Mesenchymal stem cell (in vitro differentiated cells and primary cell): Measurements from ENCODE around the gene CRHR1.

ENCODE experiments used
- DNase-seq: peaks from one replicate; pipeline ENCODE4 v3.0.0-alpha.2; 2013
- H2AFZ ChIP-seq: one replicate; pipeline ENCODE4 v1.6.1; 2013; ENCODE audit warnings: low read depth, mild to moderate bottlenecking, control low read depth, inconsistent platforms, low read length, moderate library complexity
- H2AK5ac ChIP-seq: 2 replicates; pipeline ENCODE4 v1.6.1; 2013; ENCODE audit warnings: low read length, moderate library complexity, mild to moderate bottlenecking, inconsistent platforms; ENCODE audit not compliant: severe bottlenecking
- H2BK120ac ChIP-seq: one replicate; pipeline ENCODE4 v1.6.1; 2013; ENCODE audit warnings: low read depth, mild to moderate bottlenecking, inconsistent platforms, low read length, moderate library complexity
- H2BK12ac ChIP-seq, 2 experiments: one replicate each; pipeline ENCODE4 v1.6.1; 2013; ENCODE audit warnings: inconsistent platforms in 2 of 2, low read length in 2 of 2, mild to moderate bottlenecking in 2 of 2, moderate library complexity in 2 of 2, control low read depth in 1 of 2
- H2BK15ac ChIP-seq: one replicate; pipeline ENCODE4 v1.6.1; 2013; ENCODE audit warnings: mild to moderate bottlenecking, low read depth, inconsistent platforms; ENCODE audit not compliant: poor library complexity, severe bottlenecking
- H2BK5ac ChIP-seq: 2 replicates; pipeline ENCODE4 v1.6.1; 2013; ENCODE audit warnings: low read depth, mild to moderate bottlenecking, low read length, control low read depth, inconsistent platforms; ENCODE audit not compliant: poor library complexity, severe bottlenecking
- H3K14ac ChIP-seq, 2 experiments: one replicate each; pipeline ENCODE4 v1.6.1; 2013; ENCODE audit warnings: inconsistent platforms in 2 of 2, low read length in 2 of 2, control low read depth in 1 of 2, mild to moderate bottlenecking in 1 of 2, moderate library complexity in 1 of 2
- H3K18ac ChIP-seq, 2 experiments: one replicate each; pipeline ENCODE4 v1.6.1; 2013; ENCODE audit warnings: inconsistent platforms in 2 of 2, low read length in 2 of 2, control low read depth in 1 of 2, low read depth in 1 of 2, mild to moderate bottlenecking in 1 of 2
- H3K23ac ChIP-seq, 2 experiments: one replicate each; pipeline ENCODE4 v1.6.1; 2013; ENCODE audit warnings: inconsistent platforms in 2 of 2, low read length in 2 of 2, mild to moderate bottlenecking in 2 of 2, moderate library complexity in 2 of 2, control low read depth in 1 of 2
- H3K27ac ChIP-seq: 2 replicates; pipeline ENCODE4 v1.5.1; 2013; ENCODE audit warnings: mild to moderate bottlenecking, moderate library complexity, low read length, control low read depth, inconsistent platforms; ENCODE audit not compliant: poor library complexity, severe bottlenecking
- H3K27me3 ChIP-seq, 2 experiments: 2 replicates each; pipeline versions ENCODE4 v1.6.1 to v1.7.0; 2013; ENCODE audit warnings: low read length in 2 of 2, mild to moderate bottlenecking in 2 of 2, moderate library complexity in 2 of 2, control low read depth in 1 of 2, inconsistent platforms in 1 of 2; ENCODE audit not compliant: control insufficient read depth in 1 of 2, insufficient read depth in 1 of 2
- H3K36me3 ChIP-seq, 2 experiments: 2 replicates each; pipeline versions ENCODE4 v1.6.1 to v1.7.0; 2013; ENCODE audit warnings: low read length in 2 of 2, control low read depth in 1 of 2, inconsistent platforms in 1 of 2, low read depth in 1 of 2, mild to moderate bottlenecking in 1 of 2; ENCODE audit not compliant: insufficient read depth in 2 of 2, control insufficient read depth in 1 of 2
- H3K4ac ChIP-seq, 2 experiments: one replicate each; pipeline ENCODE4 v1.6.1; 2013; ENCODE audit warnings: inconsistent platforms in 2 of 2, low read length in 2 of 2, mild to moderate bottlenecking in 2 of 2, moderate library complexity in 2 of 2, control low read depth in 1 of 2, low read depth in 1 of 2
- H3K4me1 ChIP-seq: 2 replicates; pipeline ENCODE4 v1.6.1; 2013; ENCODE audit warnings: low read depth, low read length, control low read depth; ENCODE audit not compliant: control insufficient read depth, insufficient read depth
- H3K4me2 ChIP-seq: 2 replicates; pipeline ENCODE4 v1.6.1; 2013; ENCODE audit warnings: low read length, mild to moderate bottlenecking, inconsistent platforms; ENCODE audit not compliant: poor library complexity, severe bottlenecking
- H3K4me3 ChIP-seq, 2 experiments: 2 replicates each; pipeline versions ENCODE4 v1.5.1 to v1.7.0; 2013; ENCODE audit warnings: low read length in 2 of 2, mild to moderate bottlenecking in 2 of 2, control low read depth in 1 of 2, low read depth in 1 of 2; ENCODE audit not compliant: insufficient read depth in 1 of 2
- H3K79me1 ChIP-seq: replicated peaks from 2 replicates; pipeline ENCODE4 v1.6.1; 2013; ENCODE audit warnings: mild to moderate bottlenecking, control low read depth, low read length, inconsistent platforms; ENCODE audit not compliant: poor library complexity, severe bottlenecking
- H3K9ac ChIP-seq: 2 replicates; pipeline ENCODE4 v1.7.0; 2013; ENCODE audit warnings: mild to moderate bottlenecking, low read length, moderate library complexity
- H3K9me3 ChIP-seq: 2 replicates; pipeline ENCODE4 v1.7.0; 2013; ENCODE audit warnings: mild to moderate bottlenecking, low read length; ENCODE audit not compliant: control insufficient read depth
- H4K8ac ChIP-seq: one replicate; pipeline ENCODE4 v1.6.1; 2013; ENCODE audit warnings: inconsistent platforms, mild to moderate bottlenecking, low read length, moderate library complexity
- H4K91ac ChIP-seq: one replicate; pipeline ENCODE4 v1.6.1; 2013; ENCODE audit warnings: mild to moderate bottlenecking, low read length, inconsistent platforms
- WGBS: methylation state at CpG from one replicate; pipeline ENCODE4 v1.1.7; 2013; ENCODE audit warnings: mixed read lengths; 5-methylcytosine and 5-hydroxymethylcytosine counted together

CRHR1 gene

GRCh38 chr17:45815752-45816151 lies 31.6 kb downstream of the CRHR1 start:
- 73% methylated on average over 6 of the region's 6 CpGs for WGBS
- Histone ChIP-seq H3K9me3 (peaks cover 4% of the 10 kb centered on the region), H4K91ac (no peak overlapping the region)

DNA sequence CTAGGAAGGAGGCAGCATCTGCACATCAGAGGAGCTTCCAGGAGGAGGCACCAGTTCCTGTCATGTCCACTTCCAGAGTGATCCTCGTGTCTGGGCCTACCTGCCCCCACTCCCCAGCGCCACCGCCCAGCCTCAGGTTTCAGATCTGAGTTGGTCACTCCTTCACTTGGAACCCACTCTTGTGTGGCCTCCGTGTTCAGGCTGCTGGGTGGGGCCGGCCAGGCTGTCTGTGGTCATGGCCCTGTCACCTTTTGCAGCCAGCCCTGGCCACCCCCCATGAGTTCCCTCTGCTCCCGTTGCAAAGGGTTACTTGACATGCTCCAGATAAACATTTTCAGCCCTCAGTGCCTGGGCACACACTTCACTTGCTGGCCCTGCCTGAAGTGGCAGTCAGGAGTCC lies 33.9 kb downstream of the CRHR1 start:
- no peak overlapping the region for H3K4me2 ChIP-seq
- no peak overlapping the region for H4K91ac ChIP-seq
- no peak overlapping the region for H2BK12ac ChIP-seq
- H3K27me3 ChIP-seq, result peaks cover 44 to 52% of the 10 kb centered on the region in 2 experiments
- H3K9ac ChIP-seq, result no peak overlapping the region
- H2BK5ac ChIP-seq, result no peak overlapping the region
- no peak overlapping the region for H3K23ac ChIP-seq
- no peaks in the 10 kb centered on the region for H3K9me3 ChIP-seq
- no peak for DNase-seq
- H3K14ac ChIP-seq, result no peak overlapping the region
- H3K18ac ChIP-seq, result no peak overlapping the region
- no peaks in the 10 kb centered on the region for H3K79me1 ChIP-seq
- no peak overlapping the region for H3K27ac ChIP-seq
- WGBS, result 64% methylated on average over 6 of the region's 6 CpGs
- no peak overlapping the region for H3K4ac ChIP-seq
- no peak overlapping the region for H2BK120ac ChIP-seq
- no peak overlapping the region for H4K8ac ChIP-seq
- no peaks in the 10 kb centered on the region for H3K36me3 ChIP-seq
- H2BK15ac ChIP-seq, result no peak overlapping the region
- H2AFZ ChIP-seq, result no peak overlapping the region
- H2AK5ac ChIP-seq, result no peak overlapping the region
- H3K4me1 ChIP-seq, result no peaks in the 10 kb centered on the region
- H3K4me3 ChIP-seq, result no peak overlapping the region

More at GRCh38 chr17:45815752-45816151, 31.6 kb downstream of the CRHR1 start:
- H3K27me3 ChIP-seq, result peaks cover 56 to 60% of the 10 kb centered on the region in 2 experiments
- H4K8ac ChIP-seq, result no peak overlapping the region
- H2AFZ ChIP-seq, result no peak overlapping the region
- no peak overlapping the region for H2BK120ac ChIP-seq
- H2BK5ac ChIP-seq, result no peak overlapping the region
- H3K36me3 ChIP-seq, result no peaks in the 10 kb centered on the region
- no peak for DNase-seq
- H3K4me3 ChIP-seq, result no peak overlapping the region
- no peaks in the 10 kb centered on the region for H3K79me1 ChIP-seq
- no peak overlapping the region for H3K23ac ChIP-seq
- H3K18ac ChIP-seq, result no peak overlapping the region
- no peak overlapping the region for H3K14ac ChIP-seq
- no peak overlapping the region for H3K4me2 ChIP-seq
- no peak overlapping the region for H3K4ac ChIP-seq
- no peak overlapping the region for H3K9ac ChIP-seq
- H2AK5ac ChIP-seq, result no peak overlapping the region
- H3K27ac ChIP-seq, result no peak overlapping the region
- H2BK12ac ChIP-seq, result no peak overlapping the region
- H3K4me1 ChIP-seq, result no peaks in the 10 kb centered on the region
- no peak overlapping the region for H2BK15ac ChIP-seq

DNA sequence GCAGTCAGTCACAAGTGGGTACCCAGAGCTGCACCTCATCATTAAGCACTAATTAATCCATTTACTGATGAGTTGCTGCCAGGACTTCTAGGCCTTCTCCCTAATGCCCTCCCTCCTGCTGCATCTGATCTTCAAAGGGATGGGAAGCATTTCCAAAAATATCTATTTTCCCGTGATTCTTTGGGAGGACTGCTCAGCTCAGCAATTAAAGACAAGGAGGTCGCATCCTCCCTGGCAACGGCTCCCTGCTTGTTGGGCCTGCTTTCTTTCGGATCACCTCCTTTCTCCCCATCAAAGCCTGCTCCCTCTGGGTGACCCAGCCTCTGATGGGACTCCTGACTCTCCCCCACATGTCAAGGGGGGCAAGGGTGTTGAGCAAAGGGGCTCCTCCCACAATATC lies 34.6 kb downstream of the CRHR1 start:
- no peak for DNase-seq
- H2BK5ac ChIP-seq, result no peak overlapping the region
- H3K4me3 ChIP-seq, result no peak overlapping the region
- 85% methylated on average over 4 of the region's 4 CpGs for WGBS
- no peak overlapping the region for H2AK5ac ChIP-seq
- no peak overlapping the region for H2AFZ ChIP-seq
- H4K91ac ChIP-seq, result no peak overlapping the region
- H2BK12ac ChIP-seq, result no peak overlapping the region
- no peak overlapping the region for H3K27ac ChIP-seq
- H3K4me1 ChIP-seq, result no peaks in the 10 kb centered on the region
- no peak overlapping the region for H2BK15ac ChIP-seq
- H3K36me3 ChIP-seq, result no peaks in the 10 kb centered on the region
- no peak overlapping the region for H2BK120ac ChIP-seq
- no peak overlapping the region for H3K4ac ChIP-seq
- H4K8ac ChIP-seq, result no peak overlapping the region
- no peak overlapping the region for H3K9ac ChIP-seq
- H3K14ac ChIP-seq, result no peak overlapping the region
- H3K9me3 ChIP-seq, result no peaks in the 10 kb centered on the region
- no peak overlapping the region for H3K18ac ChIP-seq
- H3K27me3 ChIP-seq, result peaks cover 40 to 48% of the 10 kb centered on the region in 2 experiments
- H3K79me1 ChIP-seq, result no peaks in the 10 kb centered on the region
- no peak overlapping the region for H3K4me2 ChIP-seq
- H3K23ac ChIP-seq, result no peak overlapping the region

GRCh38 chr17:45819632-45820031 lies 35.5 kb downstream of the CRHR1 start:
- Histone ChIP-seq H2BK5ac (no peak overlapping the region), H3K27ac (no peak overlapping the region), H3K23ac (no peak overlapping the region), H2AFZ (no peak overlapping the region), H4K91ac (no peak overlapping the region), H3K4me2 (no peak overlapping the region), H3K14ac (no peak overlapping the region), H3K18ac (no peak overlapping the region), H3K9ac (no peak overlapping the region), H3K79me1 (no peaks in the 10 kb centered on the region), H4K8ac (no peak overlapping the region), H3K9me3 (no peaks in the 10 kb centered on the region), H2AK5ac (no peak overlapping the region), H2BK120ac (no peak overlapping the region), H3K4ac (no peak overlapping the region), H3K4me3 (no peak overlapping the region), H2BK12ac (no peak overlapping the region), H2BK15ac (no peak overlapping the region), H3K4me1 (no peaks in the 10 kb centered on the region), H3K27me3 (peaks cover 34 to 50% of the 10 kb centered on the region in 2 experiments), H3K36me3 (no peaks in the 10 kb centered on the region)
- DNase-seq, result no peak
- WGBS, result 77% methylated on average over 6 of the region's 6 CpGs
